ENCODE data around the gene METTL25. TPM values are rescaled to one million over a fixed set of nuclear protein-coding genes. Genes with fewer than 3 reads are reported as not detected.

METTL25 gene
- total RNA-seq, 4 donors from 2014 or later, result 1.5 to 23.2 (median 12.2) TPM

DNA sequence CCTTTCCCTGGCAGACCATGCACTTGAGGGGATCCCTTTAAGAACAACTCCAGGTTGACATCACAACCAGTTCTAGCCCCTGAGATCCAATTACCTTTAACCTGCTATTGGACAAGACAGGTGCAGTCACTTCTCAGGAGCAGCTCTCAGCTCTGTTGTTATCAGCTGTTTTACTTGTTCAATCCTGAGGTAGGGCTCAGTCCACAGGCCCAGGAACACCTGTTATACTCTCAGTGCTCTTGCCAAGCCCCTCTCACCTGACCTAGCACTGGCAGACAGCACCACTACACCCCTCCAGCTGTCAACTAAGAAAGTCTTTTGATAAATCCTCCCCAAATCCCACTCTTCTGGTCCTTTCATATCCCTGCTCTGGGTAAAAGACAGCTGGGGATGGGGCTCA, 164.4 kb downstream of the METTL25 start:
- TF ChIP-seq POLR2A (IDR thresholded peaks at IDR 0.05) (no peak), POLR2AphosphoS5 (IDR thresholded peaks at IDR 0.05) (no peak), EP300 (IDR thresholded peaks at IDR 0.05; ENCODE audit: low read depth) (no peak)
- TF ChIP-seq, protein P1, sequence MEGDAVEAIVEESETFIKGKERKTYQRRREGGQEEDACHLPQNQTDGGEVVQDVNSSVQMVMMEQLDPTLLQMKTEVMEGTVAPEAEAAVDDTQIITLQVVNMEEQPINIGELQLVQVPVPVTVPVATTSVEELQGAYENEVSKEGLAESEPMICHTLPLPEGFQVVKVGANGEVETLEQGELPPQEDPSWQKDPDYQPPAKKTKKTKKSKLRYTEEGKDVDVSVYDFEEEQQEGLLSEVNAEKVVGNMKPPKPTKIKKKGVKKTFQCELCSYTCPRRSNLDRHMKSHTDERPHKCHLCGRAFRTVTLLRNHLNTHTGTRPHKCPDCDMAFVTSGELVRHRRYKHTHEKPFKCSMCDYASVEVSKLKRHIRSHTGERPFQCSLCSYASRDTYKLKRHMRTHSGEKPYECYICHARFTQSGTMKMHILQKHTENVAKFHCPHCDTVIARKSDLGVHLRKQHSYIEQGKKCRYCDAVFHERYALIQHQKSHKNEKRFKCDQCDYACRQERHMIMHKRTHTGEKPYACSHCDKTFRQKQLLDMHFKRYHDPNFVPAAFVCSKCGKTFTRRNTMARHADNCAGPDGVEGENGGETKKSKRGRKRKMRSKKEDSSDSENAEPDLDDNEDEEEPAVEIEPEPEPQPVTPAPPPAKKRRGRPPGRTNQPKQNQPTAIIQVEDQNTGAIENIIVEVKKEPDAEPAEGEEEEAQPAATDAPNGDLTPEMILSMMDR (IDR thresholded peaks at IDR 0.05), result no peak
- no peaks in the 10 kb centered on the region for H3K36me3 ChIP-seq
- H3K27ac ChIP-seq, result no peak overlapping the region
- H3K27me3 ChIP-seq, result no peaks in the 10 kb centered on the region
- H3K4me1 ChIP-seq, result peaks cover 0 to 13% (median 0%) of the 10 kb centered on the region in 4 donors
- no peak overlapping the region for H3K4me3 ChIP-seq
- H3K9me3 ChIP-seq, result no peaks in the 10 kb centered on the region
- DNase-seq, result no peak
- in situ Hi-C loops (cut with MboI; ENCODE audit: low pct_ligation_motif_present in 1 of 4, low pct_unique_long_range_greater_than_20kb in 1 of 4, low sequenced_read_pairs in 3 of 4), result loop anchor here in 1 of 4 donors (10.0 kb wide), 1 partner anchor 102 kb away; no protein-coding TSS in a partner anchor
- intact Hi-C loops (cut with DNase I; ENCODE audit: low total_unique reads), result no loop called here

DNA sequence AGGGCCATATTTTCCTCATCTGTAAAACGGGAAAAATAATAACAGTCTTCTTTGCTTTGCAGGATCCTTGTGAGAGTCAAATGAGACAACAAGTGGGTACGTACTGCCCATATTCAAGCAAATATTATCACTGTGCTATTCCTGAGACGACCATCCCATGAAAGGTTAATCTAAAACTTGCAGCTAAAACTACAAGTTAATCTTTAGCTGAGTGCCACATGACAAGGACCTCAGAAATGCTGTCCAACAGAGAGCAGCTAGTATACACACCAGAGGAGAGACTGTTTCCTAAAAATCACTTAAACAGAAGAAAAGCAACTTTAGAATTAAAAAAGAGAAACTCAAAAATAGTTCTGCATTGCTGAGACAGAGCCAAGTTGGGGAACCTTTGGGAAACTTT, 165.7 kb downstream of the METTL25 start:
- H3K27ac ChIP-seq, result no peak overlapping the region

DNA sequence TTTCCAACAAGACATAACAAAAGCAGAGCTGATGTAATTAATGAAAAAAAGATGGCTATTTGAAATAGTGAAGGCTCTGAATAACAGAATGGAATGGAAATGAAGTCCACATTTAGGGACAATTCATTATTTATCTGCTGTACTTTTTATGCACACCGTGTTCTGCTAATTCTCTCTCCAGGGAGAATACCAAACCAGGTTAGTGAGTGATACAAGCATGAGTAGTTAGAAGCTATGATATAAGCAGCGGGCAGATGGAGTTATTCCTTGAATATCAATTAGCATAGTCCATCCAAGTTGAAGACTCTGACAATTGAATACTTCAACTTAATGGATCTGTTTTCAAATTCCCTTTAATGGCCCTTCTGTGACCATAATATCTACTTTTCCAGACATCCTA, 166.3 kb downstream of the METTL25 start:
- Histone ChIP-seq H3K27ac (no peak overlapping the region), H3K4me3 (no peak overlapping the region), H3K9me3 (no peaks in the 10 kb centered on the region), H3K4me1 (peaks cover 0 to 13% (median 0%) of the 10 kb centered on the region in 4 donors), H3K36me3 (no peaks in the 10 kb centered on the region), H3K27me3 (no peaks in the 10 kb centered on the region)
- intact Hi-C loops (cut with DNase I; ENCODE audit: low total_unique reads) (loop anchor here (5.0 kb wide), 1 partner anchor 438 kb away; no protein-coding TSS in a partner anchor), in situ Hi-C loops (cut with MboI; ENCODE audit: low pct_ligation_motif_present in 1 of 4, low pct_unique_long_range_greater_than_20kb in 1 of 4, low sequenced_read_pairs in 3 of 4) (loop anchor here in 1 of 4 donors (10.0 kb wide), 1 partner anchor 100 kb away; no protein-coding TSS in a partner anchor)
- TF ChIP-seq, protein P1 (IDR thresholded peaks at IDR 0.05), result no peak
- TF ChIP-seq POLR2AphosphoS5 (IDR thresholded peaks at IDR 0.05) (no peak), POLR2A (IDR thresholded peaks at IDR 0.05) (no peak), EP300 (IDR thresholded peaks at IDR 0.05; ENCODE audit: low read depth) (no peak)
- DNase-seq, result no peak
- 49 to 78% methylated on average over 2 of the region's 2 CpGs for WGBS, 2 donors (ENCODE audit: low coverage in 1 of 2)

More for the DNA sequence above, 165.7 kb downstream of the METTL25 start:
- 24 to 45% methylated on average over 2 to 3 of the region's 3 CpGs for WGBS, 2 donors (ENCODE audit: low coverage in 1 of 2)
- Histone ChIP-seq H3K36me3 (no peaks in the 10 kb centered on the region), H3K27me3 (no peaks in the 10 kb centered on the region), H3K9me3 (no peaks in the 10 kb centered on the region), H3K4me1 (peaks cover 0 to 13% (median 0%) of the 10 kb centered on the region in 4 donors), H3K4me3 (no peak overlapping the region)
- in situ Hi-C loops (cut with MboI; ENCODE audit: low pct_ligation_motif_present in 1 of 4, low pct_unique_long_range_greater_than_20kb in 1 of 4, low sequenced_read_pairs in 3 of 4), result loop anchor here in 1 of 4 donors (10.0 kb wide), 1 partner anchor 101 kb away; no protein-coding TSS in a partner anchor
- DNase-seq, result no peak
- intact Hi-C loops (cut with DNase I; ENCODE audit: low total_unique reads), result no loop called here
- TF ChIP-seq POLR2AphosphoS5 (IDR thresholded peaks at IDR 0.05), result no peak
- TF ChIP-seq EP300 (IDR thresholded peaks at IDR 0.05; ENCODE audit: low read depth), result no peak
- TF ChIP-seq, protein P1 (IDR thresholded peaks at IDR 0.05), result no peak
- no peak for TF ChIP-seq POLR2A (IDR thresholded peaks at IDR 0.05)

DNA sequence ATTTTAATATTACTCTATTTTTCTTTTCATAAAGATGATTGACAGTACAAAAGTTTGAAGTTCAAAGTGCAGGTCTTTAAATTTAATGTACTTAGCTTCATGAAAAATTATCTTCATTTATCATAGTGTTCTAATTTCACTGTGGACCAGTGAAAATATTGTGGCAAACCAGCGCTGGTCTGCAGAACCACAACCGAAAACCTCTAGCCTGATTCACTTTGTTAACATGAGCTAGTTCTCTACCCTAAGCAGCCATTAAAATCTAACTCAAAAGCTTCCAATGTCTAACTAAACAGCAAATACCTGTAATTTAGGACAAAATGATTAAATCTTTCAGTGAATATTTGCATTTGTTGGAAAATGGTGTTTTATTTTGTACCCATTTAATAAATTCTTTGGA, 167.3 kb downstream of the METTL25 start:
- WGBS, 2 donors (ENCODE audit: low coverage in 1 of 2), result 92% methylated on average over 2 of the region's 2 CpGs
- Histone ChIP-seq H3K4me1 (peaks cover 0 to 13% (median 0%) of the 10 kb centered on the region in 4 donors), H3K27ac (no peak overlapping the region), H3K4me3 (no peak overlapping the region), H3K36me3 (no peaks in the 10 kb centered on the region), H3K9me3 (no peaks in the 10 kb centered on the region), H3K27me3 (no peaks in the 10 kb centered on the region)
- no peak for DNase-seq
- intact Hi-C loops (cut with DNase I; ENCODE audit: low total_unique reads), result loop anchor here (5.0 kb wide), 1 partner anchor 437 kb away; no protein-coding TSS in a partner anchor
- in situ Hi-C loops (cut with MboI; ENCODE audit: low pct_ligation_motif_present in 1 of 4, low pct_unique_long_range_greater_than_20kb in 1 of 4, low sequenced_read_pairs in 3 of 4), result loop anchor here in 1 of 4 donors (10.0 kb wide), 1 partner anchor 99 kb away; no protein-coding TSS in a partner anchor
- TF ChIP-seq POLR2A (IDR thresholded peaks at IDR 0.05) (no peak), EP300 (IDR thresholded peaks at IDR 0.05; ENCODE audit: low read depth) (no peak), POLR2AphosphoS5 (IDR thresholded peaks at IDR 0.05) (no peak)
- TF ChIP-seq, protein P1 (IDR thresholded peaks at IDR 0.05), result no peak
